Muscle of leg (tissue), 11 donors: Measurements from ENCODE around the gene COG1. TPM values are rescaled to one million over a fixed set of nuclear protein-coding genes. Genes with fewer than 3 reads are reported as not detected.

Source experiments
- DNase-seq: peaks from one replicate; pipeline ENCODE4 v3.0.0; 2013
- H3K27ac ChIP-seq: one replicate; pipeline ENCODE4 v1.5.1; 2013; ENCODE audit warnings: mild to moderate bottlenecking, low read length, control low read depth
- H3K27me3 ChIP-seq: one replicate; pipeline ENCODE4 v1.6.1; 2013; ENCODE audit warnings: low read length; ENCODE audit not compliant: control insufficient read depth, insufficient read depth
- H3K36me3 ChIP-seq: one replicate; pipeline ENCODE4 v1.6.1; 2013; ENCODE audit warnings: low read length; ENCODE audit not compliant: control insufficient read depth, insufficient read depth
- H3K4me1 ChIP-seq: one replicate; pipeline ENCODE4 v1.6.1; 2013; ENCODE audit warnings: low read length; ENCODE audit not compliant: control insufficient read depth, insufficient read depth
- H3K4me3 ChIP-seq: one replicate; pipeline ENCODE4 v1.5.1; 2013; ENCODE audit warnings: low read length, control low read depth
- H3K9me3 ChIP-seq: replicated peaks from 2 replicates; pipeline ENCODE4 v1.6.1; 2013; ENCODE audit warnings: low read depth, low read length; ENCODE audit not compliant: control insufficient read depth
- WGBS: methylation state at CpG from one replicate; pipeline ENCODE4 v1.1.5; 2013; ENCODE audit warnings: missing lambda C conversion rate; ENCODE audit not compliant: insufficient coverage; 5-methylcytosine and 5-hydroxymethylcytosine counted together
- polyA plus RNA-seq, 8 donors: library from polyadenylated mRNA; unstranded; fragments of 120-200 nt; gene quantifications; one replicate each; pipeline versions ENCODE4 v1.2.1 to v1.2.3, GENCODE V29; 2013; ENCODE audit warnings: inconsistent platforms in 1 of 8, low replicate concordance in 1 of 8; ENCODE audit not compliant: insufficient read length in 8 of 8, insufficient read depth in 1 of 8
- total RNA-seq: library from RNA; stranded (reverse); fragments of 120-200 nt; gene quantifications from one replicate; pipeline ENCODE4 v1.2.4, GENCODE V29; 2013

Gene COG1
- total and polyA plus RNA-seq, 9 donors = 23.3 to 41.8 (median 30.6) TPM

- H3K4me3 ChIP-seq = no peak overlapping the region
- H3K36me3 ChIP-seq = no peaks in the 10 kb centered on the region
- H3K27ac ChIP-seq = no peak overlapping the region
- H3K4me1 ChIP-seq = peaks cover 10% of the 10 kb centered on the region
- no peaks in the 10 kb centered on the region for H3K9me3 ChIP-seq
- DNase-seq = no peak
- no peaks in the 10 kb centered on the region for H3K27me3 ChIP-seq
- 64% methylated on average over 5 of the region's 9 CpGs for WGBS
Observed at GRCh38 chr17:73187203-73187769, 5.6 kb upstream of the COG1 start.

GRCh38 chr17:73188011-73188410, 4.8 kb upstream of the COG1 start:
- Histone ChIP-seq H3K27me3 (no peaks in the 10 kb centered on the region), H3K4me1 (peaks cover 5% of the 10 kb centered on the region), H3K4me3 (no peak overlapping the region), H3K27ac (no peak overlapping the region), H3K36me3 (no peaks in the 10 kb centered on the region), H3K9me3 (no peaks in the 10 kb centered on the region)
- WGBS = no CpG with 5 or more reads among the region's 1 CpG
- DNase-seq = no peak

- Histone ChIP-seq H3K27ac (no peak overlapping the region), H3K27me3 (no peaks in the 10 kb centered on the region), H3K36me3 (no peaks in the 10 kb centered on the region), H3K9me3 (no peaks in the 10 kb centered on the region), H3K4me1 (peaks cover 10% of the 10 kb centered on the region), H3K4me3 (no peak overlapping the region)
- WGBS = 68% methylated on average over 5 of the region's 6 CpGs
- peak; percentile 64 for DNase-seq
Observed at GRCh38 chr17:73189417-73190099, 3.3 kb upstream of the COG1 start.

GRCh38 chr17:73191443-73192205, 1.2 kb upstream of the COG1 start:
- WGBS = 19% methylated on average over 10 of the region's 26 CpGs
- Histone ChIP-seq H3K27me3 (no peaks in the 10 kb centered on the region), H3K4me3 (peak overlapping the region; percentile 71), H3K27ac (peak overlapping the region; percentile 92), H3K36me3 (peaks cover 4% of the 10 kb centered on the region), H3K4me1 (peaks cover 12% of the 10 kb centered on the region), H3K9me3 (no peaks in the 10 kb centered on the region)
- peak; percentile 87 for DNase-seq

- peak; percentile 85 for DNase-seq
- WGBS = under 1% methylated on average over 43 of the region's 74 CpGs
- Histone ChIP-seq H3K4me3 (peak overlapping the region; percentile 71), H3K27ac (peak overlapping the region; percentile 92), H3K4me1 (peaks cover 12% of the 10 kb centered on the region), H3K27me3 (no peaks in the 10 kb centered on the region), H3K36me3 (peaks cover 11% of the 10 kb centered on the region), H3K9me3 (no peaks in the 10 kb centered on the region)
Observed at GRCh38 chr17:73192206-73192893, 505 bp upstream of the COG1 start.

- Histone ChIP-seq H3K36me3 (peaks cover 34% of the 10 kb centered on the region), H3K9me3 (no peaks in the 10 kb centered on the region), H3K27ac (no peak overlapping the region), H3K4me1 (peaks cover 12% of the 10 kb centered on the region), H3K4me3 (no peak overlapping the region), H3K27me3 (no peaks in the 10 kb centered on the region)
- WGBS = 79% methylated on average over 17 of the region's 22 CpGs
- no peak for DNase-seq
Observed at GRCh38 chr17:73194514-73195222, 1.8 kb downstream of the COG1 start.

- H3K27ac ChIP-seq = no peak overlapping the region
- WGBS = 54% methylated on average over 13 of the region's 13 CpGs
- H3K4me1 ChIP-seq = peaks cover 12% of the 10 kb centered on the region
- no peaks in the 10 kb centered on the region for H3K27me3 ChIP-seq
- no peaks in the 10 kb centered on the region for H3K9me3 ChIP-seq
- peak; percentile 42 for DNase-seq
- H3K4me3 ChIP-seq = no peak overlapping the region
- H3K36me3 ChIP-seq = peaks cover 52% of the 10 kb centered on the region
Observed at GRCh38 chr17:73196500-73196899, 3.6 kb downstream of the COG1 start.

- no peak overlapping the region for H3K4me3 ChIP-seq
- WGBS = 89% methylated on average over 4 of the region's 5 CpGs
- peaks cover 8% of the 10 kb centered on the region for H3K4me1 ChIP-seq
- no peak for DNase-seq
- no peaks in the 10 kb centered on the region for H3K27me3 ChIP-seq
- no peak overlapping the region for H3K27ac ChIP-seq
- H3K9me3 ChIP-seq = no peaks in the 10 kb centered on the region
- H3K36me3 ChIP-seq = peaks cover 57% of the 10 kb centered on the region
Observed at GRCh38 chr17:73197161-73197560, 4.3 kb downstream of the COG1 start.

GRCh38 chr17:73198201-73198929, 5.5 kb downstream of the COG1 start:
- peaks cover 8% of the 10 kb centered on the region for H3K4me1 ChIP-seq
- WGBS = 95% methylated on average over 7 of the region's 9 CpGs
- no peaks in the 10 kb centered on the region for H3K9me3 ChIP-seq
- H3K4me3 ChIP-seq = no peak overlapping the region
- H3K27me3 ChIP-seq = no peaks in the 10 kb centered on the region
- H3K36me3 ChIP-seq = peaks cover 69% of the 10 kb centered on the region
- no peak for DNase-seq
- H3K27ac ChIP-seq = no peak overlapping the region
